Natural killer cell (primary cell): ENCODE data around the gene NPHP4. TPM values are rescaled to one million over a fixed set of nuclear protein-coding genes. Genes with fewer than 3 reads are reported as not detected.
A peak's percentile ranks its signal among the peaks of the same experiment; 100 is the strongest.

Experiments
- ATAC-seq, 3 donors: fragments of 150-1000 bp in 2 of 3; fragments of 200-7000 bp in 1 of 3; cut with Tn5 transposase; 1 replicate in 1 of 3; 2 replicates in 2 of 3; pipeline ENCODE4 v1.10.0; 2021; ENCODE audit warnings: mild to moderate bottlenecking in 2 of 3, moderate library complexity in 2 of 3
- DNase-seq, 2 donors: peaks; one replicate each; pipeline versions ENCODE4 v3.0.0 to v3.0.0-alpha.2; 2013 to 2021; ENCODE audit warnings: mixed read lengths in 1 of 2
- H3K27ac ChIP-seq: one replicate; pipeline ENCODE4 v1.5.1; 2013; ENCODE audit warnings: mild to moderate bottlenecking, low read length
- H3K27me3 ChIP-seq: one replicate; pipeline ENCODE4 v1.6.1; 2013; ENCODE audit warnings: low read length; ENCODE audit not compliant: control insufficient read depth, insufficient read depth
- H3K36me3 ChIP-seq: one replicate; pipeline ENCODE4 v1.6.1; 2013; ENCODE audit warnings: low read length; ENCODE audit not compliant: control insufficient read depth, insufficient read depth
- H3K4me1 ChIP-seq: one replicate; pipeline ENCODE4 v1.6.1; 2013; ENCODE audit warnings: low read length; ENCODE audit not compliant: control insufficient read depth, insufficient read depth
- H3K4me3 ChIP-seq: one replicate; pipeline ENCODE4 v1.5.1; 2013; ENCODE audit warnings: low read length
- H3K9me3 ChIP-seq: one replicate; pipeline ENCODE4 v1.6.1; 2013; ENCODE audit warnings: low read length; ENCODE audit not compliant: control insufficient read depth, insufficient read depth
- H3K27ac Mint-ChIP-seq, 2 donors: one replicate each; pipeline ENCODE4 v1.8.0; 2022; ENCODE audit warnings: mild to moderate bottlenecking in 2 of 2, mixed read lengths in 2 of 2, moderate library complexity in 1 of 2
- H3K27me3 Mint-ChIP-seq, 2 donors: one replicate each; pipeline ENCODE4 v1.8.0; 2022; ENCODE audit warnings: low read depth in 2 of 2, mixed read lengths in 2 of 2
- H3K36me3 Mint-ChIP-seq: one replicate; pipeline ENCODE4 v1.8.0; 2022; ENCODE audit warnings: mixed read lengths
- H3K4me1 Mint-ChIP-seq, 2 donors: one replicate each; pipeline ENCODE4 v1.8.0; 2022; ENCODE audit warnings: mixed read lengths in 2 of 2
- H3K4me3 Mint-ChIP-seq: one replicate; pipeline ENCODE4 v1.8.0; 2022; ENCODE audit warnings: mild to moderate bottlenecking, moderate library complexity, mixed read lengths
- H3K9me3 Mint-ChIP-seq, 2 donors: one replicate each; pipeline ENCODE4 v1.8.0; 2022; ENCODE audit warnings: mixed read lengths in 2 of 2
- WGBS: methylation state at CpG from one replicate; pipeline ENCODE4 v1.1.7; 2013; ENCODE audit warnings: missing lambda C conversion rate; ENCODE audit not compliant: insufficient coverage; 5-methylcytosine and 5-hydroxymethylcytosine counted together
- intact Hi-C: fragments of 100-400 bp; cut with micrococcal nuclease; formaldehyde crosslinking; loops from one replicate; pipeline ENCODE4 v1.14.2; 2022
- total RNA-seq, 4 donors: library from RNA; stranded (reverse); fragments of 120-200 nt in 1 of 4; gene quantifications; one replicate each; pipeline versions ENCODE4 v1.2.3 to v1.2.4, GENCODE V29; 2013 to 2022
- TF ChIP-seq, protein P1 (sequence below): fragments of 200-600 bp; IDR thresholded peaks from one replicate; pipeline ENCODE4 v1.8.0; 2022; ENCODE audit warnings: antibody characterized with exemption

Gene NPHP4
- total RNA-seq, 3 donors from 2014 or later (not counting 1 experiment from before 2014, with no cell fraction given) = 6.3 to 14.7 (median 10.1) TPM

DNA sequence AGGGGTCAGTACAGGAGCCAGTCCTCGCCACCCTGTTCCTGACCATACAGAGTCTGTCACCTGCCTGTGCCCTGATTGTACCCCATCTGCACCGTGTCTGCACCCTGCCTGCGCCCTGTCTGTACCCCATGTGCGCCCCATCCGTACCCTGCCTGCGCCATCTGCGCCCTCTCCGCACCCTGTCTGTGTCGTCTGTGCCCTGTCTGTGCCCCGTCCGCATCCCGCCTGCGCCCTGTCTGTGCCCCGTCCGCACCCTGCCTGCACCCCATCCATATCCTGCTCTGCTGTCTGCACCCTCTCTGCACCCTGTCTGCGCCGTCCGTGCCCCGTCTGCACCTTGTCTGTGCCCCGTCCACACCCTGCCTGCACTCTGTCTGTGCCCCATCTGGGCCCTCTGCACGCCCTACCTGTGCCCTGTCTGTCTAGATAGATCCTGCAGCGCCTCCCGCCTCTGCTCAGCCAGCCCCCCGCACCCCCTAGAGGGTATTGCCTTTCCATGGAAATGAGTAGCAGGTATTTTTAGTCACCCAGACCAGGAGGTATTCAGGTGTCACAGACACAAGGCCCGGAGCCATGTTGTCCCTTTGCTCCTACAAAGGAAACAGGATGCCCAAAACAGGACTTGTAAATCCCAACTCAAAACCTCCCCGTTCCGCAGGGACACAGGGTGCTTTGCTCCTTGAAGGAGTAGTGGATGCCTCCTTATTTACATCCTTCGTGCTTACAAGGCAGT, 7.7 kb upstream of the NPHP4 start:
- 96% methylated on average over 28 of the region's 28 CpGs for WGBS
- Mint-ChIP-seq H3K36me3 (no peaks in the 10 kb centered on the region), H3K4me3 (no peak overlapping the region), H3K9me3 (no peaks in the 10 kb centered on the region), H3K27me3 (no peaks in the 10 kb centered on the region), H3K4me1 (peaks cover 15 to 46% of the 10 kb centered on the region in 2 donors), H3K27ac (peak overlapping the region in 1 of 2 donors; percentile 60)
- Histone ChIP-seq H3K27me3 (no peaks in the 10 kb centered on the region), H3K27ac (no peak overlapping the region), H3K4me3 (no peak overlapping the region), H3K9me3 (no peaks in the 10 kb centered on the region), H3K4me1 (peaks cover 24% of the 10 kb centered on the region), H3K36me3 (peaks cover 15% of the 10 kb centered on the region)
- ATAC-seq (no peak), DNase-seq (no peak)
- TF ChIP-seq, protein P1, sequence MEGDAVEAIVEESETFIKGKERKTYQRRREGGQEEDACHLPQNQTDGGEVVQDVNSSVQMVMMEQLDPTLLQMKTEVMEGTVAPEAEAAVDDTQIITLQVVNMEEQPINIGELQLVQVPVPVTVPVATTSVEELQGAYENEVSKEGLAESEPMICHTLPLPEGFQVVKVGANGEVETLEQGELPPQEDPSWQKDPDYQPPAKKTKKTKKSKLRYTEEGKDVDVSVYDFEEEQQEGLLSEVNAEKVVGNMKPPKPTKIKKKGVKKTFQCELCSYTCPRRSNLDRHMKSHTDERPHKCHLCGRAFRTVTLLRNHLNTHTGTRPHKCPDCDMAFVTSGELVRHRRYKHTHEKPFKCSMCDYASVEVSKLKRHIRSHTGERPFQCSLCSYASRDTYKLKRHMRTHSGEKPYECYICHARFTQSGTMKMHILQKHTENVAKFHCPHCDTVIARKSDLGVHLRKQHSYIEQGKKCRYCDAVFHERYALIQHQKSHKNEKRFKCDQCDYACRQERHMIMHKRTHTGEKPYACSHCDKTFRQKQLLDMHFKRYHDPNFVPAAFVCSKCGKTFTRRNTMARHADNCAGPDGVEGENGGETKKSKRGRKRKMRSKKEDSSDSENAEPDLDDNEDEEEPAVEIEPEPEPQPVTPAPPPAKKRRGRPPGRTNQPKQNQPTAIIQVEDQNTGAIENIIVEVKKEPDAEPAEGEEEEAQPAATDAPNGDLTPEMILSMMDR = no peak
- intact Hi-C loops = no loop called here

GRCh38 chr1:5998906-5999301, 6.7 kb upstream of the NPHP4 start:
- no peak for ATAC-seq
- intact Hi-C loops = no loop called here
- Mint-ChIP-seq H3K4me1 (peaks cover 23 to 55% of the 10 kb centered on the region in 2 donors), H3K27me3 (no peaks in the 10 kb centered on the region), H3K36me3 (no peaks in the 10 kb centered on the region), H3K9me3 (no peaks in the 10 kb centered on the region), H3K27ac (no peak overlapping the region), H3K4me3 (no peak overlapping the region)
- peaks cover 34% of the 10 kb centered on the region for H3K4me1 ChIP-seq
- DNase-seq = no peak
- WGBS = 96% methylated on average over 19 of the region's 19 CpGs
- H3K27me3 ChIP-seq = no peaks in the 10 kb centered on the region
- peaks cover 15% of the 10 kb centered on the region for H3K36me3 ChIP-seq
- H3K27ac ChIP-seq = no peak overlapping the region
- no peak overlapping the region for H3K4me3 ChIP-seq
- TF ChIP-seq, protein P1 = no peak
- H3K9me3 ChIP-seq = no peaks in the 10 kb centered on the region

DNA sequence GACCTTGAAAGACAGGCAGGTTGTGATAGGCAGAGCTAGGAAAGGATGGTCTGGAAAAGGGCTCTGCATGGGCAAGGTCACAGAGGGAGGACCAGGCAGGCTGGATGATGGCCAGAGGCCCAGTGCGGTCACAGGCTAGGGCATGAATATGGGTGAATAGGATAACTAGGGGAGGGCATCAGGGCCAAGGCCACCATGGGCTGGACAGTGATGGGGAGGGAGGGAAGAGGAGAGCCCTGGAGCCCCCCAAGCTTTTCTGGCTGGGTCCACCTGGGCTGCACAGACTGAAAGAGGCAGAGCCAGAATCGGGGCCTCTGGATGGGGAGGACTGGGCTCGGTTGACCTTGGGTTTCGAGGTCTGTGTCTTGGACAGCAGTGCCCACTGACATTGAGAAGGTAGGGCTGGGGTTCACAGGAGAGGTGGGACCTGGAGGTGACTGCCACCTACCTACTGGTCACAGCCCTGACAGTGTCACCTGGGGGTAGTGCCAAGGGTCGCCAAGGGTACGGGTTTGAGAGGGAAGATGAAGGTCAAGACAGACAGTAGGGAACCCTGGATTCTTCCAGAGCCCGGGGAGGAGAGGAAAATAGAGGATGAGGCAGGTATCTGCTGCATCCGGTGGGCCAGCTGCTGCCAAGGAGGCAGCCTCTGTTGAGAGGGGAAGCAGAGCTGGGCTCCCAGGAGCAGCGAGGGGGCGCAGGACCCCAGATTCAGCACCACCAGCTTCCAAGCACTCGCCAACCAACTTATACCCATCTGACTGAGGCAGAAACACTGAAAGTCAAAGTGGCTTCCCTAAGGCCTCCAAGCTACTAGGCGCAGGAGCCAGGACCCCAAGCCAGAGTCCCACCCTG, 6.1 kb upstream of the NPHP4 start:
- Mint-ChIP-seq H3K27me3 (no peaks in the 10 kb centered on the region), H3K4me3 (no peak overlapping the region), H3K4me1 (peaks cover 23 to 55% of the 10 kb centered on the region in 2 donors), H3K27ac (peak overlapping the region; percentile 31 to 65), H3K9me3 (no peaks in the 10 kb centered on the region), H3K36me3 (no peaks in the 10 kb centered on the region)
- Histone ChIP-seq H3K27ac (no peak overlapping the region), H3K27me3 (no peaks in the 10 kb centered on the region), H3K4me3 (no peak overlapping the region), H3K36me3 (peaks cover 15% of the 10 kb centered on the region), H3K9me3 (no peaks in the 10 kb centered on the region), H3K4me1 (peaks cover 40% of the 10 kb centered on the region)
- intact Hi-C loops = no loop called here
- ATAC-seq (no peak), DNase-seq (no peak)
- WGBS = 99% methylated on average over 12 of the region's 12 CpGs
- TF ChIP-seq, protein P1 = no peak
